ENCODE measurements around the gene CRELD1. TPM values are rescaled to one million over a fixed set of nuclear protein-coding genes. Genes with fewer than 3 reads are reported as not detected.

CRELD1 gene
- total RNA-seq, 1 experiment from 2014 or later: 13.4 TPM

- no TSS peak for BruUV-seq (replicated peaks)
- Mint-ChIP-seq H3K27me3 (ENCODE audit: insufficient read depth, unreplicated experiment) (no peaks in the 10 kb centered on the region), H3K4me1 (ENCODE audit: insufficient read depth, unreplicated experiment) (peaks cover 10% of the 10 kb centered on the region), H3K9me3 (ENCODE audit: unreplicated experiment) (no peaks in the 10 kb centered on the region), H3K36me3 (ENCODE audit: insufficient read depth, unreplicated experiment) (peaks cover 94% of the 10 kb centered on the region), H3K4me3 (ENCODE audit: unreplicated experiment) (no peak overlapping the region), H3K27ac (ENCODE audit: low read depth, unreplicated experiment) (peak overlapping the region; percentile 50)
- ChIA-PET POLR2A (interaction anchor here (0.6 to 1.3 kb wide), 11 partner anchors 12 to 126 kb away, joined by 3 to 8 read pairs (median 3); partner anchors contain the start of genes FANCD2 and RPUSD3), CTCF (interaction anchor here (0.6 to 1.1 kb wide), 3 partner anchors 14 to 220 kb away, joined by 3 to 4 read pairs (median 4); partner anchors contain the start of gene OGG1)
- DNase-seq (ENCODE audit: unreplicated experiment): no peak
- intact Hi-C loops (cut with micrococcal nuclease): no loop called here
- TF ChIP-seq CTCF (IDR thresholded peaks at IDR 0.05; ENCODE audit: unreplicated experiment): no peak
Measured at GRCh38 chr3:9969632-9970019, 36.0 kb downstream of the CRELD1 start.

- peak overlapping the region; percentile 50 for H3K27ac Mint-ChIP-seq (ENCODE audit: low read depth, unreplicated experiment)
- intact Hi-C loops (cut with micrococcal nuclease): no loop called here
- ChIA-PET CTCF (interaction anchor here (0.6 to 1.0 kb wide), 3 partner anchors 24 to 220 kb away, joined by 3 to 4 read pairs (median 4); partner anchors contain the start of gene OGG1), POLR2A (interaction anchor here (0.6 to 1.3 kb wide), 11 partner anchors 11 to 126 kb away, joined by 3 to 8 read pairs (median 3); partner anchors contain the start of genes FANCD2 and RPUSD3)
- no peak overlapping the region for H3K4me3 Mint-ChIP-seq (ENCODE audit: unreplicated experiment)
- no peaks in the 10 kb centered on the region for H3K9me3 Mint-ChIP-seq (ENCODE audit: unreplicated experiment)
- peaks cover 97% of the 10 kb centered on the region for H3K36me3 Mint-ChIP-seq (ENCODE audit: insufficient read depth, unreplicated experiment)
- peaks cover 10% of the 10 kb centered on the region for H3K4me1 Mint-ChIP-seq (ENCODE audit: insufficient read depth, unreplicated experiment)
- BruUV-seq (replicated peaks): no TSS peak
- DNase-seq (ENCODE audit: unreplicated experiment): peak; percentile 70
- no peak for TF ChIP-seq CTCF (IDR thresholded peaks at IDR 0.05; ENCODE audit: unreplicated experiment)
- H3K27me3 Mint-ChIP-seq (ENCODE audit: insufficient read depth, unreplicated experiment): no peaks in the 10 kb centered on the region
Measured at GRCh38 chr3:9970020-9970652, 36.5 kb downstream of the CRELD1 start.

GRCh38 chr3:9976721-9977709 is 43.4 kb downstream of the CRELD1 start:
- H3K36me3 Mint-ChIP-seq (ENCODE audit: insufficient read depth, unreplicated experiment): peaks cover 79% of the 10 kb centered on the region
- no peaks in the 10 kb centered on the region for H3K9me3 Mint-ChIP-seq (ENCODE audit: unreplicated experiment)
- H3K4me3 Mint-ChIP-seq (ENCODE audit: unreplicated experiment): peak overlapping the region; percentile 39
- no peak for TF ChIP-seq CTCF (IDR thresholded peaks at IDR 0.05; ENCODE audit: unreplicated experiment)
- no peaks in the 10 kb centered on the region for H3K27me3 Mint-ChIP-seq (ENCODE audit: insufficient read depth, unreplicated experiment)
- intact Hi-C loops (cut with micrococcal nuclease): loop anchor here (1.0 kb wide), 1 partner anchor 10 kb away; no protein-coding TSS in a partner anchor
- ChIA-PET POLR2A (interaction anchor here (0.6 to 3.1 kb wide), 20 partner anchors 10 to 578 kb away, joined by 3 to 49 read pairs (median 4); partner anchors contain the start of genes BRPF1, EMC3, FANCD2 and RPUSD3), CTCF (interaction anchor here (0.7 to 1.6 kb wide), 3 partner anchors 30 to 215 kb away, joined by 3 to 6 read pairs (median 3); partner anchors contain the start of gene VHL)
- peaks cover 26% of the 10 kb centered on the region for H3K4me1 Mint-ChIP-seq (ENCODE audit: insufficient read depth, unreplicated experiment)
- H3K27ac Mint-ChIP-seq (ENCODE audit: low read depth, unreplicated experiment): peak overlapping the region; percentile 70
- TSS peak; percentile 44 for BruUV-seq (replicated peaks)
- DNase-seq (ENCODE audit: unreplicated experiment): peak; percentile 97

All from MCF 10A (cell line).